ENCODE results near the gene PNN.
"Not testable (repeated sequence)": the region's sequence is repeated elsewhere in the genome, so short reads cannot be mapped to it uniquely, and the experiment has no call there.

PNN gene

GRCh38 chr14:39228509-39229221 is 53.6 kb downstream of the PNN start:
- 92% methylated on average over 2 of the region's 11 CpGs for WGBS (ENCODE audit: insufficient coverage)
- Histone ChIP-seq H3K4me3 (ENCODE audit: control insufficient read depth in 1 of 7, extremely low read depth in 1 of 7, insufficient read depth in 4 of 7, low read depth in 2 of 7, low read length in 6 of 7) (no peak overlapping the region), H3K9me3 (ENCODE audit: control extremely low read depth in 1 of 5, control insufficient read depth in 4 of 5, insufficient read depth in 2 of 5, low read depth in 1 of 5, low read length in 4 of 5) (no peaks in the 10 kb centered on the region), H3K27ac (ENCODE audit: insufficient read depth in 1 of 2, low read depth in 1 of 2, low read length in 2 of 2, poor library complexity in 1 of 2, severe bottlenecking in 2 of 2) (no peak overlapping the region), H3K27me3 (replicated peaks in 2 of 5; ENCODE audit: control insufficient read depth in 4 of 5, insufficient read depth in 5 of 5, low read length in 4 of 5) (no peaks in the 10 kb centered on the region), H3K36me3 (ENCODE audit: control insufficient read depth in 4 of 4, insufficient read depth in 4 of 4, low read length in 3 of 4) (no peaks in the 10 kb centered on the region), H3K4me1 (ENCODE audit: control extremely low read depth in 1 of 4, control insufficient read depth in 4 of 4, insufficient read depth in 4 of 4, low read length in 3 of 4) (peaks cover 0 to 12% (median 6%) of the 10 kb centered on the region in 4 experiments)
- CTCF ChIA-PET, result interaction anchor here (1.0 kb wide), 1 partner anchor 240 kb away, joined by 3 read pairs; no protein-coding TSS in a partner anchor
- no peak for DNase-seq
- POLR2A ChIA-PET, result no interaction called here

DNA sequence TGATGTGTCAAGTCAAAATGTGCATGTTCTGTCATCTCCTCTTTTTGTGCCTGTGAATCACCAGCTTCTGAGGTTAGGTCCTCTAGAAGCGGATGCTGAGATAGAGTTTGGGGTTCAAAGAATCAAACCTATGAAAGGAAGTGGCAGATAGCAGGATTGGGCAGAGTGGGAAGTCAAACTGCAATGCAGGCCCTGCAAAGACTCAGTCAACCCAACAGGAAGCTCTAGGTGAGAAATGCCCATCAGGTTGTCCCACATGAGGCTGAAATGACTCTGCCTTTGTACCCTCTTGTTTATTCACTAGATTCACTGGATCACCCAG is 54.1 kb downstream of the PNN start:
- H3K27me3 ChIP-seq (replicated peaks in 2 of 5; ENCODE audit: control insufficient read depth in 4 of 5, insufficient read depth in 5 of 5, low read length in 4 of 5), result no peaks in the 10 kb centered on the region
- ChIA-PET POLR2A (interaction anchor here (0.6 kb wide), 1 partner anchor 39 kb away, joined by 3 read pairs; no protein-coding TSS in a partner anchor), CTCF (no interaction called here)
- peak in 2 of 3 donors; percentile 13 to 40 for DNase-seq
- 100% methylated on average over 1 of the region's 1 CpG for WGBS (ENCODE audit: insufficient coverage)
- peaks cover 0 to 17% (median 10%) of the 10 kb centered on the region in 4 experiments for H3K4me1 ChIP-seq (ENCODE audit: control extremely low read depth in 1 of 4, control insufficient read depth in 4 of 4, insufficient read depth in 4 of 4, low read length in 3 of 4)
- H3K9me3 ChIP-seq (ENCODE audit: control extremely low read depth in 1 of 5, control insufficient read depth in 4 of 5, insufficient read depth in 2 of 5, low read depth in 1 of 5, low read length in 4 of 5), result no peaks in the 10 kb centered on the region
- no peak overlapping the region for H3K4me3 ChIP-seq (ENCODE audit: control insufficient read depth in 1 of 7, extremely low read depth in 1 of 7, insufficient read depth in 4 of 7, low read depth in 2 of 7, low read length in 6 of 7)
- no peaks in the 10 kb centered on the region for H3K36me3 ChIP-seq (ENCODE audit: control insufficient read depth in 4 of 4, insufficient read depth in 4 of 4, low read length in 3 of 4)
- no peak overlapping the region for H3K27ac ChIP-seq (ENCODE audit: insufficient read depth in 1 of 2, low read depth in 1 of 2, low read length in 2 of 2, poor library complexity in 1 of 2, severe bottlenecking in 2 of 2)

GRCh38 chr14:39229601-39230110 is 54.6 kb downstream of the PNN start:
- POLR2A ChIA-PET, result interaction anchor here (0.6 kb wide), 1 partner anchor 39 kb away, joined by 3 read pairs; no protein-coding TSS in a partner anchor

DNA sequence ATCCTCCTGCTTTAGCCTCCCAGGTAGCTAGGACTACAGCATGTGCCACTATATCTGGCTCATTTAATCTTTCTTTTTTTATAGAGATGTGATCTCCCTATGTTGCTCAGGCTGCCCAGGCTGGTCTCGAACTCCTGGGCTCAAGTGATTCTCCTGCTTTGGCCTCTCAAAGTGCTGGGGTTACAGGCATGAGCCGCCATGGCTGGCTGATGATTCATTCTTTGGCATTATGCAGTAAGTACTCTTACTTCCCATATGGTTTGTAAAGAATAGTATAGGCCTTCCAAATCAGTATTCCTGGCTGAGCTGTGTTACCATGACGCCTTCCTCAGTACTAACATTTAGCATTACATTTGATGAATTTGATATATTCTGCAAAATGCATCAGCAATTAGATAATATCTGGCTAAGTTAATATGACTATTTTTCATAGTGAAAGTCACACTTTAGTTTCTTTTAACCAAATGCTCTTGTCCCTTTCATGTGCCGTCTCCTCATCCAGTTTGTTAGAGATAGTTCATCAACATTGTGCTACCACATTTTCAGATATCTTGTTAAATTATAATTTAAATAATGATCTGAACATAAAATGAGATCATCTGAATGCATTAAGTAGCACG is 55.5 kb downstream of the PNN start:
- no peaks in the 10 kb centered on the region for H3K27me3 ChIP-seq (replicated peaks in 2 of 5; ENCODE audit: control insufficient read depth in 4 of 5, insufficient read depth in 5 of 5, low read length in 4 of 5)
- H3K4me3 ChIP-seq (ENCODE audit: control insufficient read depth in 1 of 7, extremely low read depth in 1 of 7, insufficient read depth in 4 of 7, low read depth in 2 of 7, low read length in 6 of 7), result no peak overlapping the region
- POLR2A ChIA-PET, result no interaction called here
- 100% methylated on average over 3 of the region's 5 CpGs for WGBS (ENCODE audit: insufficient coverage)
- peaks cover 0 to 19% (median 10%) of the 10 kb centered on the region in 4 experiments for H3K4me1 ChIP-seq (ENCODE audit: control extremely low read depth in 1 of 4, control insufficient read depth in 4 of 4, insufficient read depth in 4 of 4, low read length in 3 of 4)
- H3K36me3 ChIP-seq (ENCODE audit: control insufficient read depth in 4 of 4, insufficient read depth in 4 of 4, low read length in 3 of 4), result no peaks in the 10 kb centered on the region
- H3K9me3 ChIP-seq (ENCODE audit: control extremely low read depth in 1 of 5, control insufficient read depth in 4 of 5, insufficient read depth in 2 of 5, low read depth in 1 of 5, low read length in 4 of 5), result no peaks in the 10 kb centered on the region
- no peak for DNase-seq
- no peak overlapping the region for H3K27ac ChIP-seq (ENCODE audit: insufficient read depth in 1 of 2, low read depth in 1 of 2, low read length in 2 of 2, poor library complexity in 1 of 2, severe bottlenecking in 2 of 2)
- CTCF ChIA-PET, result interaction anchor here (1.3 to 2.6 kb wide), 8 partner anchors 18 to 239 kb away, joined by 4 to 22 read pairs (median 7); partner anchors contain the start of gene FBXO33

More at GRCh38 chr14:39229601-39230110, 54.6 kb downstream of the PNN start:
- no peak for DNase-seq
- Histone ChIP-seq H3K27me3 (replicated peaks in 2 of 5; ENCODE audit: control insufficient read depth in 4 of 5, insufficient read depth in 5 of 5, low read length in 4 of 5) (no peaks in the 10 kb centered on the region), H3K9me3 (ENCODE audit: control extremely low read depth in 1 of 5, control insufficient read depth in 4 of 5, insufficient read depth in 2 of 5, low read depth in 1 of 5, low read length in 4 of 5) (no peaks in the 10 kb centered on the region), H3K27ac (ENCODE audit: insufficient read depth in 1 of 2, low read depth in 1 of 2, low read length in 2 of 2, poor library complexity in 1 of 2, severe bottlenecking in 2 of 2) (no peak overlapping the region), H3K36me3 (ENCODE audit: control insufficient read depth in 4 of 4, insufficient read depth in 4 of 4, low read length in 3 of 4) (no peaks in the 10 kb centered on the region), H3K4me1 (ENCODE audit: control extremely low read depth in 1 of 4, control insufficient read depth in 4 of 4, insufficient read depth in 4 of 4, low read length in 3 of 4) (peaks cover 0 to 19% (median 10%) of the 10 kb centered on the region in 4 experiments), H3K4me3 (ENCODE audit: control insufficient read depth in 1 of 7, extremely low read depth in 1 of 7, insufficient read depth in 4 of 7, low read depth in 2 of 7, low read length in 6 of 7) (no peak overlapping the region)
- WGBS (ENCODE audit: insufficient coverage), result 80% methylated on average over 3 of the region's 3 CpGs
- CTCF ChIA-PET, result no interaction called here

- peak; percentile 78 to 83 (median 83) for DNase-seq
- H3K4me3 ChIP-seq (ENCODE audit: control insufficient read depth in 1 of 7, extremely low read depth in 1 of 7, insufficient read depth in 4 of 7, low read depth in 2 of 7, low read length in 6 of 7); H3K9me3 ChIP-seq (ENCODE audit: control extremely low read depth in 1 of 5, control insufficient read depth in 4 of 5, insufficient read depth in 2 of 5, low read depth in 1 of 5, low read length in 4 of 5); H3K36me3 ChIP-seq (ENCODE audit: control insufficient read depth in 4 of 4, insufficient read depth in 4 of 4, low read length in 3 of 4); H3K27ac ChIP-seq (ENCODE audit: insufficient read depth in 1 of 2, low read depth in 1 of 2, low read length in 2 of 2, poor library complexity in 1 of 2, severe bottlenecking in 2 of 2); H3K27me3 ChIP-seq (replicated peaks in 2 of 5; ENCODE audit: control insufficient read depth in 4 of 5, insufficient read depth in 5 of 5, low read length in 4 of 5): not testable (repeated sequence)
- ChIA-PET POLR2A (interaction anchor here (0.8 kb wide), 1 partner anchor 34 kb away, joined by 3 read pairs; no protein-coding TSS in a partner anchor), CTCF (interaction anchor here (0.6 to 2.6 kb wide), 25 partner anchors 9 to 237 kb away, joined by 3 to 22 read pairs (median 4); partner anchors contain the start of gene FBXO33)
- 76% methylated on average over 5 of the region's 11 CpGs for WGBS (ENCODE audit: insufficient coverage)
- H3K4me1 ChIP-seq (ENCODE audit: control extremely low read depth in 1 of 4, control insufficient read depth in 4 of 4, insufficient read depth in 4 of 4, low read length in 3 of 4), result peaks cover 0 to 22% (median 12%) of the 10 kb centered on the region in 4 experiments
Measured at GRCh38 chr14:39231751-39232553, 56.9 kb downstream of the PNN start.

Data from common myeloid progenitor, CD34-positive (primary cell).